Astrocyte (in vitro differentiated cells and primary cell): Measurements from ENCODE around the gene LRP1B. TPM values are rescaled to one million over a fixed set of nuclear protein-coding genes. Genes with fewer than 3 reads are reported as not detected.

Source experiments
- DNase-seq: peaks from one replicate; pipeline ENCODE4 v3.0.0-alpha.2; 2010; ENCODE audit warnings: low read depth
- FAIRE-seq: peaks from 2 replicates; lab custom pipeline; 2011; peaks lifted over from hg19 to GRCh38; lab: Jason Lieb, UNC
- H2AFZ ChIP-seq: 2 replicates; pipeline ENCODE4 v1.6.0; 2012; ENCODE audit warnings: low read depth, low read length, inconsistent platforms
- H3K27ac ChIP-seq: 2 replicates; pipeline ENCODE4 v1.5.1; 2011; ENCODE audit warnings: low read depth, low read length, inconsistent platforms
- H3K27me3 ChIP-seq: 2 replicates; pipeline ENCODE4 v1.6.0; 2011; ENCODE audit warnings: low read length, inconsistent platforms; ENCODE audit not compliant: insufficient read depth
- H3K36me3 ChIP-seq: 2 replicates; pipeline ENCODE4 v1.5.1; 2011; ENCODE audit warnings: low read length, inconsistent platforms; ENCODE audit not compliant: insufficient read depth
- H3K4me1 ChIP-seq: 2 replicates; pipeline ENCODE4 v1.5.1; 2011; ENCODE audit warnings: low read length, inconsistent platforms; ENCODE audit not compliant: insufficient read depth
- H3K4me2 ChIP-seq: 2 replicates; pipeline ENCODE4 v1.6.0; 2012; ENCODE audit warnings: low read length, inconsistent platforms
- H3K4me3 ChIP-seq: 2 replicates; pipeline ENCODE4 v1.5.1; 2011; ENCODE audit warnings: low read depth, mild to moderate bottlenecking, low read length, inconsistent platforms; ENCODE audit not compliant: insufficient read depth
- H3K79me2 ChIP-seq: 2 replicates; pipeline ENCODE4 v1.6.0; 2012; ENCODE audit warnings: mild to moderate bottlenecking, low read length, inconsistent platforms; ENCODE audit not compliant: insufficient read depth
- H3K9ac ChIP-seq: 2 replicates; pipeline ENCODE4 v1.6.0; 2012; ENCODE audit warnings: mild to moderate bottlenecking, low read length, inconsistent platforms
- H3K9me3 ChIP-seq: 2 replicates; pipeline ENCODE4 v1.5.1; 2012; ENCODE audit warnings: low read depth, mild to moderate bottlenecking, low read length, inconsistent platforms; ENCODE audit not compliant: insufficient read depth
- H4K20me1 ChIP-seq: 2 replicates; pipeline ENCODE4 v1.6.0; 2012; ENCODE audit warnings: low read length, inconsistent platforms; ENCODE audit not compliant: insufficient read depth
- H3K27ac Mint-ChIP-seq: one replicate; pipeline ENCODE4 v1.8.0; 2021; ENCODE audit warnings: mild to moderate bottlenecking, mixed read lengths; ENCODE audit not compliant: unreplicated experiment
- H3K27me3 Mint-ChIP-seq: one replicate; pipeline ENCODE4 v1.8.0; 2021; ENCODE audit warnings: low read depth, mixed read lengths; ENCODE audit not compliant: unreplicated experiment
- H3K36me3 Mint-ChIP-seq: one replicate; pipeline ENCODE4 v1.8.0; 2021; ENCODE audit warnings: low read depth, mixed read lengths; ENCODE audit not compliant: unreplicated experiment
- H3K4me1 Mint-ChIP-seq: one replicate; pipeline ENCODE4 v1.8.0; 2021; ENCODE audit warnings: low read depth, mixed read lengths; ENCODE audit not compliant: unreplicated experiment
- H3K4me3 Mint-ChIP-seq: one replicate; pipeline ENCODE4 v1.8.0; 2021; ENCODE audit warnings: mild to moderate bottlenecking, moderate library complexity, mixed read lengths; ENCODE audit not compliant: unreplicated experiment
- H3K9me3 Mint-ChIP-seq: one replicate; pipeline ENCODE4 v1.8.0; 2021; ENCODE audit warnings: mild to moderate bottlenecking, mixed read lengths; ENCODE audit not compliant: unreplicated experiment
- CTCF ChIP-seq: IDR thresholded peaks from 2 replicates; pipeline ENCODE4 v1.5.1; 2011; ENCODE audit warnings: low read depth, mild to moderate bottlenecking, inconsistent platforms, low read length, moderate library complexity; ENCODE audit not compliant: insufficient read depth
- EZH2 ChIP-seq: IDR thresholded peaks from 2 replicates; pipeline ENCODE4 v1.6.1; 2012; ENCODE audit warnings: mild to moderate bottlenecking, low read length, inconsistent platforms; ENCODE audit not compliant: insufficient read depth
- total RNA-seq: library from RNA; stranded (reverse); gene quantifications from 2 replicates; pipeline ENCODE4 v1.2.1, GENCODE V29; 2021

Gene LRP1B
- total RNA-seq, 1 donor from 2014 or later: 1.5 TPM

- Histone ChIP-seq H3K4me1 (no peaks in the 10 kb centered on the region), H3K9ac (no peak overlapping the region), H3K27me3 (no peaks in the 10 kb centered on the region), H4K20me1 (no peaks in the 10 kb centered on the region), H3K4me2 (no peak overlapping the region), H2AFZ (no peak overlapping the region), H3K27ac (no peak overlapping the region), H3K36me3 (no peaks in the 10 kb centered on the region), H3K4me3 (no peak overlapping the region), H3K9me3 (no peaks in the 10 kb centered on the region), H3K79me2 (no peaks in the 10 kb centered on the region)
- no peak overlapping the region for H3K4me3 Mint-ChIP-seq
- no peaks in the 10 kb centered on the region for H3K27me3 Mint-ChIP-seq
- TF ChIP-seq CTCF: no peak
- TF ChIP-seq EZH2: no peak
- FAIRE-seq: no peak
- no peaks in the 10 kb centered on the region for H3K4me1 Mint-ChIP-seq
- H3K9me3 Mint-ChIP-seq: no peaks in the 10 kb centered on the region
- no peak for DNase-seq
- no peak overlapping the region for H3K27ac Mint-ChIP-seq
- H3K36me3 Mint-ChIP-seq: no peaks in the 10 kb centered on the region
Measured at GRCh38 chr2:141529659-141530058, 601.2 kb downstream of the LRP1B start.

GRCh38 chr2:141528990-141529389 is 601.8 kb downstream of the LRP1B start:
- Histone ChIP-seq H3K9ac (no peak overlapping the region), H3K4me3 (no peak overlapping the region), H3K79me2 (no peaks in the 10 kb centered on the region), H3K27ac (no peak overlapping the region), H3K36me3 (no peaks in the 10 kb centered on the region), H4K20me1 (no peaks in the 10 kb centered on the region), H3K4me2 (no peak overlapping the region), H3K4me1 (no peaks in the 10 kb centered on the region), H2AFZ (no peak overlapping the region), H3K9me3 (no peaks in the 10 kb centered on the region), H3K27me3 (no peaks in the 10 kb centered on the region)
- Mint-ChIP-seq H3K36me3 (no peaks in the 10 kb centered on the region), H3K4me1 (no peaks in the 10 kb centered on the region), H3K9me3 (no peaks in the 10 kb centered on the region), H3K27ac (no peak overlapping the region), H3K4me3 (no peak overlapping the region), H3K27me3 (no peaks in the 10 kb centered on the region)
- DNase-seq: no peak
- FAIRE-seq: no peak
- no peak for TF ChIP-seq CTCF
- no peak for TF ChIP-seq EZH2

GRCh38 chr2:141526760-141527159 is 604.1 kb downstream of the LRP1B start:
- no peak overlapping the region for H3K9ac ChIP-seq
- no peak for FAIRE-seq
- H3K4me1 Mint-ChIP-seq: no peaks in the 10 kb centered on the region

More at GRCh38 chr2:141526760-141527159, 604.1 kb downstream of the LRP1B start:
- Histone ChIP-seq H3K36me3 (no peaks in the 10 kb centered on the region), H3K9me3 (no peaks in the 10 kb centered on the region), H3K79me2 (no peaks in the 10 kb centered on the region), H2AFZ (no peak overlapping the region), H4K20me1 (no peaks in the 10 kb centered on the region), H3K27ac (no peak overlapping the region), H3K4me1 (no peaks in the 10 kb centered on the region), H3K4me3 (no peak overlapping the region), H3K27me3 (no peaks in the 10 kb centered on the region), H3K4me2 (no peak overlapping the region)
- TF ChIP-seq EZH2 (no peak), CTCF (no peak)
- DNase-seq: no peak
- Mint-ChIP-seq H3K27me3 (no peaks in the 10 kb centered on the region), H3K27ac (no peak overlapping the region), H3K36me3 (no peaks in the 10 kb centered on the region), H3K4me3 (no peak overlapping the region), H3K9me3 (no peaks in the 10 kb centered on the region)
